K562 (cell line): ENCODE results near the gene MLF1. TPM values are rescaled to one million over a fixed set of nuclear protein-coding genes. Genes with fewer than 3 reads are reported as not detected.

Source experiments
- ATAC-seq: fragments of 200-7000 bp; cut with Tn5 transposase; 3 replicates; pipeline ENCODE4 v1.9.1; 2020; ENCODE audit warnings: moderate library complexity
- BruUV-seq: library from RNA; stranded (reverse); fragments of 400-500 nt; replicated peaks from 2 replicates; lab custom pipeline; 2021; lab: Mats Ljungman, UMichigan
- CTCF ChIA-PET: fragments of 300-600 bp; formaldehyde crosslinking; extraction: SDS; loops from one replicate; lab custom pipeline; 2021; ENCODE audit warnings: low intra/inter-chr PET ratio; lab: Yijun Ruan, JAX
- POLR2A ChIA-PET: fragments of 300-600, 350-650 bp; sonication (Branson Sonifier 250); formaldehyde crosslinking; extraction: SDS; loops from one replicate; lab custom pipeline; 2021; ENCODE audit warnings: antibody characterized with exemption, inconsistent platforms; lab: Yijun Ruan, JAX
- DNase-seq, 4 experiments: peaks; one replicate each; pipeline versions ENCODE4 v3.0.0 to v3.0.0-alpha.2; 2011 to 2018; ENCODE audit warnings: low spot score in 3 of 4, mixed read lengths in 3 of 4; ENCODE audit errors: extremely low read depth in 1 of 4
- FAIRE-seq: peaks from 2 replicates; lab custom pipeline; 2011; peaks lifted over from hg19 to GRCh38; lab: Jason Lieb, UNC
- H2AFZ ChIP-seq: 2 replicates; pipeline ENCODE4 v1.6.0; 2011; ENCODE audit warnings: low read depth, low read length, control low read depth, inconsistent platforms
- H3K27ac ChIP-seq: fragments of 200-600 bp; 3 replicates; pipeline ENCODE4 v1.8.0; 2011; ENCODE audit warnings: low read depth, mild to moderate bottlenecking, control low read depth, inconsistent platforms, low read length, moderate library complexity, mixed read lengths; ENCODE audit errors: extremely low read depth
- H3K27me3 ChIP-seq, 2 experiments: fragments of 300-600 bp in 1 of 2; 2 replicates in 1 of 2; 3 replicates in 1 of 2; pipeline versions ENCODE4 v1.6.0 to v1.8.0; 2011; ENCODE audit warnings: inconsistent platforms in 2 of 2, low read length in 2 of 2, mild to moderate bottlenecking in 1 of 2, mixed read lengths in 1 of 2, moderate library complexity in 1 of 2; ENCODE audit not compliant: control insufficient read depth in 2 of 2, insufficient read depth in 2 of 2
- H3K36me3 ChIP-seq: fragments of 300-600 bp; 3 replicates; pipeline ENCODE4 v1.8.0; 2011; ENCODE audit warnings: mild to moderate bottlenecking, low read length, inconsistent platforms; ENCODE audit not compliant: control insufficient read depth, insufficient read depth
- H3K4me1 ChIP-seq, 2 experiments: fragments of 200-600 bp in 1 of 2; replicated peaks in 1 of 2; 2 replicates in 1 of 2; 3 replicates in 1 of 2; pipeline versions ENCODE4 v1.5.1 to v1.8.0; 2011; ENCODE audit warnings: inconsistent platforms in 2 of 2, low read length in 2 of 2, mild to moderate bottlenecking in 1 of 2, mixed read lengths in 1 of 2, moderate library complexity in 1 of 2; ENCODE audit not compliant: control insufficient read depth in 2 of 2, insufficient read depth in 2 of 2
- H3K4me2 ChIP-seq: 2 replicates; pipeline ENCODE4 v1.6.1; 2011; ENCODE audit warnings: low read length, control low read depth, inconsistent platforms, mixed read lengths; ENCODE audit not compliant: insufficient read depth
- H3K4me3 ChIP-seq: fragments of 200-600 bp; sonication (generic), shearing (Covaris generic); 2 replicates; pipeline ENCODE4 v1.5.1; 2016; ENCODE audit warnings: control low read depth, inconsistent platforms
- H3K79me2 ChIP-seq: fragments of 200-600 bp; 3 replicates; pipeline ENCODE4 v1.8.0; 2011; ENCODE audit warnings: low read length, inconsistent platforms; ENCODE audit not compliant: control insufficient read depth, insufficient read depth
- H3K9ac ChIP-seq, 2 experiments: 2 replicates each; pipeline versions ENCODE4 v1.6.0 to v1.6.1; 2011; ENCODE audit warnings: low read depth in 2 of 2, low read length in 2 of 2, control low read depth in 1 of 2, inconsistent platforms in 1 of 2, mild to moderate bottlenecking in 1 of 2, mixed read lengths in 1 of 2; ENCODE audit not compliant: insufficient read depth in 1 of 2
- H3K9me1 ChIP-seq: one replicate; pipeline ENCODE4 v1.6.0; 2011; ENCODE audit warnings: inconsistent platforms, mild to moderate bottlenecking, low read length, moderate library complexity; ENCODE audit not compliant: control insufficient read depth, insufficient read depth
- H3K9me3 ChIP-seq: replicated peaks from 2 replicates; pipeline ENCODE4 v1.5.1; 2011; ENCODE audit warnings: low read depth, low read length, inconsistent platforms; ENCODE audit not compliant: control insufficient read depth, insufficient read depth
- H4K20me1 ChIP-seq: replicated peaks from 2 replicates; pipeline ENCODE4 v1.6.1; 2011; ENCODE audit warnings: low read length, inconsistent platforms, mixed read lengths; ENCODE audit not compliant: control insufficient read depth, insufficient read depth
- ATF1 ChIP-seq, 2 experiments: fragments of 450-650 bp in 1 of 2; IDR thresholded peaks; 2 replicates each; pipeline ENCODE4 v1.6.1; 2016; ENCODE audit warnings: missing compliant biosample characterization in 1 of 2, missing genetic modification characterization in 1 of 2
- BHLHE40 ChIP-seq: IDR thresholded peaks from 2 replicates; pipeline ENCODE4 v1.6.1; 2011; ENCODE audit warnings: low read length, improper control_type of control experiment
- BRCA1 ChIP-seq, 2 experiments: fragments of 450-650 bp in 1 of 2; sonication (generic) in 1 of 2; formaldehyde crosslinking in 1 of 2; IDR thresholded peaks; 2 replicates each; pipeline versions ENCODE4 v1.5.0 to v1.6.1; 2017 to 2020; ENCODE audit warnings: mild to moderate bottlenecking in 1 of 2, missing genetic modification reagents in 1 of 2
- E2F3 ChIP-seq: fragments of 250-450 bp; sonication (Bioruptor Pico); IDR thresholded peaks from 2 replicates; pipeline ENCODE4 v1.4.0; 2020; ENCODE audit warnings: mild to moderate bottlenecking
- ELF2 ChIP-seq: fragments of 250-450 bp; sonication (Bioruptor Pico); IDR thresholded peaks from 2 replicates; pipeline ENCODE4 v1.5.0; 2021; ENCODE audit warnings: mild to moderate bottlenecking
- HDAC8 ChIP-seq: fragments of 450-650 bp; IDR thresholded peaks from 2 replicates; pipeline ENCODE4 v1.6.1; 2016; ENCODE audit warnings: mild to moderate bottlenecking, missing genetic modification characterization, moderate library complexity, missing compliant biosample characterization
- HDGF ChIP-seq: fragments of 450-650 bp; IDR thresholded peaks from 2 replicates; pipeline ENCODE4 v1.6.1; 2016
- KAT8 ChIP-seq: fragments of 450-650 bp; IDR thresholded peaks from 2 replicates; pipeline ENCODE4 v1.6.1; 2016; ENCODE audit warnings: low read depth, mild to moderate bottlenecking
- NFIX ChIP-seq: fragments of 250-450 bp; sonication (Bioruptor Pico); IDR thresholded peaks from 2 replicates; pipeline ENCODE4 v1.4.0; 2020; ENCODE audit warnings: low read depth, mild to moderate bottlenecking, moderate library complexity
- SIN3B ChIP-seq: fragments of 450-650 bp; IDR thresholded peaks from 2 replicates; pipeline ENCODE4 v1.6.1; 2017; ENCODE audit warnings: low read depth, mild to moderate bottlenecking, moderate library complexity
- SRSF1 ChIP-seq: fragments of 200-400 bp; formaldehyde crosslinking; IDR thresholded peaks from 2 replicates; pipeline ENCODE4 v1.6.1; 2017; ENCODE audit warnings: mild to moderate bottlenecking, low read depth, low read length, moderate library complexity
- ZFP91 ChIP-seq: sonication (generic); formaldehyde crosslinking; IDR thresholded peaks from 2 replicates; pipeline ENCODE4 v1.8.0; 2022; ENCODE audit warnings: mild to moderate bottlenecking, missing genetic modification reagents
- ZNF384 ChIP-seq: IDR thresholded peaks from 2 replicates; pipeline ENCODE4 v1.6.1; 2012; ENCODE audit warnings: low read depth, low read length, improper control_type of control experiment
- WGBS: fragments of 100-300 bp; shearing (Covaris generic); methylation state at CpG from one replicate; pipeline ENCODE4 v1.1.6; 2016; ENCODE audit warnings: low coverage, mixed read lengths; ENCODE audit not compliant: insufficient coverage; ENCODE audit errors: missing lambda C conversion rate; 5-methylcytosine and 5-hydroxymethylcytosine counted together
- in situ Hi-C: fragments of 300-500 bp; cut with MboI; formaldehyde crosslinking; loops from 4 replicates; pipeline ENCODE4 v1.15.0; 2018; ENCODE audit warnings: inconsistent platforms, mixed read lengths
- intact Hi-C: fragments of 100-400 bp; cut with micrococcal nuclease; formaldehyde crosslinking; loops from 2 replicates; pipeline ENCODE4 v1.14.2; 2022
- polyA plus RNA-seq, 8 experiments: library from polyadenylated mRNA; depleted of rRNA in 4 of 8; stranded (reverse) in 5 of 8; unstranded in 3 of 8; fragments of >200 nt; fragmentation: Nextera tagmentation in 2 of 8; fragmentation: Illumina TruSeq in 1 of 8; extraction: Ambion mirVana in 2 of 8; extraction: Trizol in 1 of 8; gene quantifications; 2 replicates each; pipeline versions ENCODE4 v1.2.1 to v1.2.3, GENCODE V29; 2011 to 2014; ENCODE audit warnings: inconsistent platforms in 1 of 8, missing spikeins in 1 of 8
- total RNA-seq, 7 experiments: library from RNA; depleted of rRNA in 6 of 7; stranded (reverse); fragments of >200 nt in 6 of 7; fragmentation: Illumina TruSeq in 2 of 7; extraction: Trizol in 2 of 7; gene quantifications; 2 replicates each; pipeline versions ENCODE4 v1.2.1 to v1.2.3, GENCODE V29; 2011 to 2021; ENCODE audit warnings: low replicate concordance in 1 of 7
- TF ChIP-seq, protein P1 (sequence below): conservative IDR thresholded peaks from 2 replicates; pipeline ENCODE4 v1.6.1; 2011; ENCODE audit warnings: low read depth, mild to moderate bottlenecking, low read length; ENCODE audit not compliant: control insufficient read depth
- TF ChIP-seq, protein P2 (sequence below): fragments of 250-450 bp; sonication (Bioruptor Pico); IDR thresholded peaks from 2 replicates; pipeline ENCODE4 v1.5.0; 2022; ENCODE audit warnings: mild to moderate bottlenecking
- TF ChIP-seq, protein P3 (sequence below): IDR thresholded peaks from 2 replicates; pipeline ENCODE4 v1.6.1; 2011; ENCODE audit warnings: borderline replicate concordance, low read depth, mild to moderate bottlenecking, moderate library complexity, low read length; ENCODE audit not compliant: insufficient read depth, poor library complexity, severe bottlenecking

Gene MLF1
- total and polyA plus RNA-seq, 9 of the 15 experiments (the other 6 are each of a cell fraction or from before 2014, with no cell fraction given): 20.4 to 71.0 (median 27.1) TPM

GRCh38 chr3:158573714-158574113, 2.7 kb downstream of the MLF1 start:
- no peaks in the 10 kb centered on the region for H3K36me3 ChIP-seq
- in situ Hi-C loops: no loop called here
- H3K4me1 ChIP-seq: peaks cover 8 to 25% of the 10 kb centered on the region in 2 experiments; a peak in 4 of 5 replicates
- H3K27ac ChIP-seq: no peak overlapping the region
- H3K9ac ChIP-seq: no peak overlapping the region
- H3K27me3 ChIP-seq: no peaks in the 10 kb centered on the region
- H3K79me2 ChIP-seq: peaks cover 10% of the 10 kb centered on the region; the same call in 2 of the 3 replicates
- ChIA-PET CTCF (no interaction called here), POLR2A (no interaction called here)
- no peak overlapping the region; the same call in 1 of the 2 replicates for H3K4me2 ChIP-seq
- no TSS peak for BruUV-seq
- no peak overlapping the region for H3K4me3 ChIP-seq
- FAIRE-seq: peak; percentile 83
- H4K20me1 ChIP-seq: no peaks in the 10 kb centered on the region
- H3K9me3 ChIP-seq: no peaks in the 10 kb centered on the region
- WGBS: 28% methylated on average over 7 of the region's 7 CpGs
- no peak overlapping the region for H2AFZ ChIP-seq
- DNase-seq: peak in 2 of 4 experiments; percentile 12 to 70
- H3K9me1 ChIP-seq: no peaks in the 10 kb centered on the region
- ATAC-seq: peak; percentile 67
- intact Hi-C loops: loop anchor here (5.0 to 10.0 kb wide), 3 partner anchors 71 to 219 kb away; partner anchors contain the start of gene GFM1
- TF ChIP-seq HDAC8 (tag): no peak
- no peak for TF ChIP-seq ATF1 (CRISPR knock-in tag; IDR thresholded peaks at IDR 0.05)
- no peak for TF ChIP-seq ATF1 (tag; IDR thresholded peaks at IDR 0.05)
- no peak for TF ChIP-seq BRCA1 (IDR thresholded peaks at IDR 0.05)
- no peak for TF ChIP-seq BRCA1 (CRISPR knock-in tag; IDR thresholded peaks at IDR 0.05)
- TF ChIP-seq HDGF: no peak
- no peak for TF ChIP-seq NFIX
- TF ChIP-seq, protein P1, sequence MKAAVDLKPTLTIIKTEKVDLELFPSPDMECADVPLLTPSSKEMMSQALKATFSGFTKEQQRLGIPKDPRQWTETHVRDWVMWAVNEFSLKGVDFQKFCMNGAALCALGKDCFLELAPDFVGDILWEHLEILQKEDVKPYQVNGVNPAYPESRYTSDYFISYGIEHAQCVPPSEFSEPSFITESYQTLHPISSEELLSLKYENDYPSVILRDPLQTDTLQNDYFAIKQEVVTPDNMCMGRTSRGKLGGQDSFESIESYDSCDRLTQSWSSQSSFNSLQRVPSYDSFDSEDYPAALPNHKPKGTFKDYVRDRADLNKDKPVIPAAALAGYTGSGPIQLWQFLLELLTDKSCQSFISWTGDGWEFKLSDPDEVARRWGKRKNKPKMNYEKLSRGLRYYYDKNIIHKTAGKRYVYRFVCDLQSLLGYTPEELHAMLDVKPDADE: no peak
- TF ChIP-seq E2F3: no peak
- TF ChIP-seq ZFP91 (CRISPR knock-in tag): no peak
- no peak for TF ChIP-seq KAT8
- TF ChIP-seq SIN3B: no peak
- TF ChIP-seq ZNF384: peak; percentile 68; the same call in 1 of the 2 replicates
- TF ChIP-seq BHLHE40: no peak
- TF ChIP-seq ELF2 (CRISPR knock-in tag): no peak
- TF ChIP-seq, protein P2, sequence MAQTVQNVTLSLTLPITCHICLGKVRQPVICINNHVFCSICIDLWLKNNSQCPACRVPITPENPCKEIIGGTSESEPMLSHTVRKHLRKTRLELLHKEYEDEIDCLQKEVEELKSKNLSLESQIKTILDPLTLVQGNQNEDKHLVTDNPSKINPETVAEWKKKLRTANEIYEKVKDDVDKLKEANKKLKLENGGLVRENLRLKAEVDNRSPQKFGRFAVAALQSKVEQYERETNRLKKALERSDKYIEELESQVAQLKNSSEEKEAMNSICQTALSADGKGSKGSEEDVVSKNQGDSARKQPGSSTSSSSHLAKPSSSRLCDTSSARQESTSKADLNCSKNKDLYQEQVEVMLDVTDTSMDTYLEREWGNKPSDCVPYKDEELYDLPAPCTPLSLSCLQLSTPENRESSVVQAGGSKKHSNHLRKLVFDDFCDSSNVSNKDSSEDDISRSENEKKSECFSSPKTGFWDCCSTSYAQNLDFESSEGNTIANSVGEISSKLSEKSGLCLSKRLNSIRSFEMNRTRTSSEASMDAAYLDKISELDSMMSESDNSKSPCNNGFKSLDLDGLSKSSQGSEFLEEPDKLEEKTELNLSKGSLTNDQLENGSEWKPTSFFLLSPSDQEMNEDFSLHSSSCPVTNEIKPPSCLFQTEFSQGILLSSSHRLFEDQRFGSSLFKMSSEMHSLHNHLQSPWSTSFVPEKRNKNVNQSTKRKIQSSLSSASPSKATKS (CRISPR knock-in tag): no peak
- TF ChIP-seq SRSF1: no peak
- TF ChIP-seq, protein P3, sequence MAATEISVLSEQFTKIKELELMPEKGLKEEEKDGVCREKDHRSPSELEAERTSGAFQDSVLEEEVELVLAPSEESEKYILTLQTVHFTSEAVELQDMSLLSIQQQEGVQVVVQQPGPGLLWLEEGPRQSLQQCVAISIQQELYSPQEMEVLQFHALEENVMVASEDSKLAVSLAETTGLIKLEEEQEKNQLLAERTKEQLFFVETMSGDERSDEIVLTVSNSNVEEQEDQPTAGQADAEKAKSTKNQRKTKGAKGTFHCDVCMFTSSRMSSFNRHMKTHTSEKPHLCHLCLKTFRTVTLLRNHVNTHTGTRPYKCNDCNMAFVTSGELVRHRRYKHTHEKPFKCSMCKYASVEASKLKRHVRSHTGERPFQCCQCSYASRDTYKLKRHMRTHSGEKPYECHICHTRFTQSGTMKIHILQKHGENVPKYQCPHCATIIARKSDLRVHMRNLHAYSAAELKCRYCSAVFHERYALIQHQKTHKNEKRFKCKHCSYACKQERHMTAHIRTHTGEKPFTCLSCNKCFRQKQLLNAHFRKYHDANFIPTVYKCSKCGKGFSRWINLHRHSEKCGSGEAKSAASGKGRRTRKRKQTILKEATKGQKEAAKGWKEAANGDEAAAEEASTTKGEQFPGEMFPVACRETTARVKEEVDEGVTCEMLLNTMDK: peak; percentile 80
